RWPE1 (cell line): ENCODE results near the gene CDK16.

Experiments used
- CTCF ChIA-PET: fragments of 350-600 bp; sonication (Branson Sonifier 250); formaldehyde crosslinking; extraction: SDS; loops from one replicate; lab custom pipeline; 2021; lab: Yijun Ruan, JAX
- POLR2A ChIA-PET: fragments of 400-600 bp; formaldehyde crosslinking; extraction: SDS; loops from one replicate; lab custom pipeline; 2020; ENCODE audit warnings: antibody characterized with exemption; ENCODE audit not compliant: low non-redundant PET; lab: Yijun Ruan, JAX
- DNase-seq: peaks from one replicate; pipeline ENCODE4 v3.0.0; 2012; ENCODE audit warnings: low spot score
- H3K27ac ChIP-seq: fragments of 450-650 bp; 2 replicates; pipeline ENCODE4 v1.5.1; 2017
- CTCF ChIP-seq: fragments of 450-650 bp; conservative IDR thresholded peaks from 2 replicates; pipeline ENCODE4 v1.5.1; 2017; ENCODE audit warnings: low read depth, mild to moderate bottlenecking

CDK16 gene

GRCh38 chrX:47218280-47218919, at the start of gene CDK16:
CDK16 (plus strand) TSS chrX:47218681; CDS start chrX:47223558, 4,877 bp downstream.
- POLR2A ChIA-PET = interaction anchor here (0.6 to 0.8 kb wide), 4 partner anchors 15 to 199 kb away, joined by 3 to 5 read pairs (median 4); no protein-coding TSS in a partner anchor
- DNase-seq = peak; percentile 77
- CTCF ChIA-PET = interaction anchor here (0.6 kb wide), 1 partner anchor 94 kb away, joined by 4 read pairs; no protein-coding TSS in a partner anchor
- no peak for TF ChIP-seq CTCF
- peak within 1 kb of the TSS; percentile 93 for H3K27ac ChIP-seq

DNA sequence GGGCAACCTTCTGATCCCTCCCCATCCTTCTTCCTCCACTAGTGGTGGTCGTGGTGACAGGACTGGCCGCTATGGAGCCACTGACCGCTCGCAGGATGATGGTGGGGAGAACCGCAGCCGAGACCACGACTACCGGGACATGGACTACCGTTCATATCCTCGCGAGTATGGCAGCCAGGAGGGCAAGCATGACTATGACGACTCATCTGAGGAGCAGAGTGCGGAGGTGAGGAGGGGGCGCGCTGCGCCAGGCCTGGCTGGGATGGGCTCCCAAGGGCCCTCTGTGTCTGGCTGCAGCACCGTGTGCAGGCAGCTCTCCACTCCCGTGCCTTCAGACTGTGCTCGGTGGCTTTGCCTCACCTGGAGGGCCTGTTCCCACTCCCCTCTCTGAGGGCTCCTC, 49.2 kb upstream of the CDK16 start:
- DNase-seq = no peak
- H3K27ac ChIP-seq = no peak overlapping the region

GRCh38 chrX:47169726-47170515, 48.6 kb upstream of the CDK16 start:
- no peak overlapping the region for H3K27ac ChIP-seq
- CTCF ChIA-PET = no interaction called here
- POLR2A ChIA-PET = no interaction called here
- TF ChIP-seq CTCF = no peak
- no peak for DNase-seq

More for the DNA sequence above, 49.2 kb upstream of the CDK16 start:
- ChIA-PET POLR2A (no interaction called here), CTCF (no interaction called here)
- no peak for TF ChIP-seq CTCF

DNA sequence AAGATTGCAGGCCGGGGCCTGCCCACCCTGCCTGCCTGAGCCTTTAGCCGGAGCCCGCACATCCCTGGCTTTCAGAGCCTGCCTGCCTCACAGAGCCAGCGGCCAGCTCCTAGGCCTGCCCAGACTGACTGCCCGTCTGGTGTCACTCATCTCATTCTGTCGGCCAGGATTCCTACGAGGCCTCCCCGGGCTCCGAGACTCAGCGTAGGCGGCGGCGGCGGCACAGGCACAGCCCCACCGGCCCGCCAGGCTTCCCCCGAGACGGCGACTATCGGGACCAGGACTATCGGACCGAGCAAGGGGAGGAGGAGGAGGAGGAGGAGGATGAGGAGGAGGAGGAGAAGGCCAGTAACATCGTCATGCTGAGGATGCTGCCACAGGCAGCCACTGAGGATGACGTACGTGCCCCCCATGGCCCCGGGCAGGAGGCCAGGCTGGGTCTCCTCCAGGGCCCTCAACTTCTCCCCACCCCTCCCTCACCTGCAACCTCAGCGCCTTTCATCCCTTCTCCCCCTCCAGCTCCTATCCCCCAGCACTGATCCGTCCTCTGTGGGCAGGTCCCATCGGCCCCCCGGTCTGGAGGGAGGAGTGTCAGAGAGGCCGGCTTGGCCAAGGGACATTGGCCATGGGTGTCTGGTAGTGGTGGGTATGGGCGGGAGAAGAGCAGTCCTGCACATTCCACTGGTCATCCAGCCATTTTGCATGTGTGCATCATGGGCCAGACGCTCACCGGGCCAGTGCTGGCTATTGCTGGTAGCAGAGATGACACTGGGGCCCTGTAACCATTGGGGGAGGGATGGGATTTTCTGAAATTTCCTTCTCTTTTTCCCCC, 47.4 kb upstream of the CDK16 start:
- no peak for TF ChIP-seq CTCF
- ChIA-PET CTCF (no interaction called here), POLR2A (no interaction called here)
- no peak for DNase-seq
- no peak overlapping the region for H3K27ac ChIP-seq

DNA sequence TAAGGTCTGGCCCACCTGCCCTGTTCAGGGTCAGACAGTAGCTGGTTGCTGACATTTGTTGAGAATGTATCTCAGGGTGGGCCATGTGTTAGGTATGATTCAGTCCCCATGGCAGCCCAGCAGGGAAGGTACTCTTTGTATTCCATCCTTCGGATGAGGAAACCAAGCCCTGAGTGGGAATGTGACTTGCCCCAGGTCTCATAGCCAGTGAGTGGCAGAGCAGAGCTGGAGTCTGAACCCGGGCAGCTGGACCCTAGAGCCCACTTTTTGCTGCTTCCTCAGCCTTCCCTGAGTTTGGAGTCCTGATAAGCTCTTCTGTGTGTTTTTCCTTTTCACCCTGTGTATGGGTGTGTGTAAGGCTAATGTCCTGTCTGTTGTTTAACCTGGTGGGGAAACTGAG, 46.5 kb upstream of the CDK16 start:
- ChIA-PET POLR2A (no interaction called here), CTCF (no interaction called here)

More for the DNA sequence above, 46.5 kb upstream of the CDK16 start:
- H3K27ac ChIP-seq = no peak overlapping the region
- DNase-seq = no peak
- no peak for TF ChIP-seq CTCF
